OCI-LY3 (cell line): ENCODE measurements around the gene SPECC1L.
"Not testable (repeated sequence)": the region's sequence is repeated elsewhere in the genome, so short reads cannot be mapped to it uniquely, and the experiment has no call there.

Experiments used
- EZH2phosphoT487 ChIP-seq: fragments of 200-600 bp; shearing (Covaris generic); IDR thresholded peaks from 2 replicates; pipeline ENCODE4 v1.6.1; 2018; ENCODE audit warnings: antibody characterized with exemption, mixed run types, low read depth
- TF ChIP-seq, protein P1 (sequence below): fragments of 200-600, 300-600 bp; sonication (generic); IDR thresholded peaks from 2 replicates; pipeline ENCODE4 v1.5.1; 2014; ENCODE audit warnings: antibody characterized with exemption, low read length, low read depth

DNA sequence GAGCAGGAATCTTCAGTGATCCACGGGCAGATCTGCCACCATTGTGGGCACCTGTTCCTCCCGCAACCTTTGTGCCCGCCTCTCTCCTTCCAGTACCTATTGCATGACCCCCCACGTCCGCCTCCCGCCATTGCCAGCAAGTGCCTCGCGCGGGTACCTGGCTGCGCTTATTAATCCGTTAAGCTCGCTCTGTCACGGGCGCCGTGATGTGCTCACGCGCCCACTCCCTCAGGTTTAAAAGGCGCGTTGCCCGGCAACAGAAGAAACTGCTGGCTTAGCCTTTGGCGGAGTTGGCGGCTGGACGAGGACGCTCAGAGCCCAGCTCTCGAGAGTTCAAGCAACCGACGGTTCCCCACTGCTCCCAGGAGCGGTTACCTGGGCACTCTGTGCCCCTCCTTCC lies 19.3 kb upstream of the SPECC1L start:
- TF ChIP-seq, protein P1, sequence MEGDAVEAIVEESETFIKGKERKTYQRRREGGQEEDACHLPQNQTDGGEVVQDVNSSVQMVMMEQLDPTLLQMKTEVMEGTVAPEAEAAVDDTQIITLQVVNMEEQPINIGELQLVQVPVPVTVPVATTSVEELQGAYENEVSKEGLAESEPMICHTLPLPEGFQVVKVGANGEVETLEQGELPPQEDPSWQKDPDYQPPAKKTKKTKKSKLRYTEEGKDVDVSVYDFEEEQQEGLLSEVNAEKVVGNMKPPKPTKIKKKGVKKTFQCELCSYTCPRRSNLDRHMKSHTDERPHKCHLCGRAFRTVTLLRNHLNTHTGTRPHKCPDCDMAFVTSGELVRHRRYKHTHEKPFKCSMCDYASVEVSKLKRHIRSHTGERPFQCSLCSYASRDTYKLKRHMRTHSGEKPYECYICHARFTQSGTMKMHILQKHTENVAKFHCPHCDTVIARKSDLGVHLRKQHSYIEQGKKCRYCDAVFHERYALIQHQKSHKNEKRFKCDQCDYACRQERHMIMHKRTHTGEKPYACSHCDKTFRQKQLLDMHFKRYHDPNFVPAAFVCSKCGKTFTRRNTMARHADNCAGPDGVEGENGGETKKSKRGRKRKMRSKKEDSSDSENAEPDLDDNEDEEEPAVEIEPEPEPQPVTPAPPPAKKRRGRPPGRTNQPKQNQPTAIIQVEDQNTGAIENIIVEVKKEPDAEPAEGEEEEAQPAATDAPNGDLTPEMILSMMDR = not testable (repeated sequence)
- not testable (repeated sequence) for TF ChIP-seq EZH2phosphoT487
